HG03280 (cell line): ENCODE measurements around the gene GLIS1.

ENCODE experiments used
- ATAC-seq: cut with Tn5 transposase; IDR thresholded peaks from one replicate; pipeline ENCODE4 v1.9.1; 2021; ENCODE audit warnings: mild to moderate bottlenecking, moderate library complexity; ENCODE audit not compliant: unreplicated experiment

Gene GLIS1

DNA sequence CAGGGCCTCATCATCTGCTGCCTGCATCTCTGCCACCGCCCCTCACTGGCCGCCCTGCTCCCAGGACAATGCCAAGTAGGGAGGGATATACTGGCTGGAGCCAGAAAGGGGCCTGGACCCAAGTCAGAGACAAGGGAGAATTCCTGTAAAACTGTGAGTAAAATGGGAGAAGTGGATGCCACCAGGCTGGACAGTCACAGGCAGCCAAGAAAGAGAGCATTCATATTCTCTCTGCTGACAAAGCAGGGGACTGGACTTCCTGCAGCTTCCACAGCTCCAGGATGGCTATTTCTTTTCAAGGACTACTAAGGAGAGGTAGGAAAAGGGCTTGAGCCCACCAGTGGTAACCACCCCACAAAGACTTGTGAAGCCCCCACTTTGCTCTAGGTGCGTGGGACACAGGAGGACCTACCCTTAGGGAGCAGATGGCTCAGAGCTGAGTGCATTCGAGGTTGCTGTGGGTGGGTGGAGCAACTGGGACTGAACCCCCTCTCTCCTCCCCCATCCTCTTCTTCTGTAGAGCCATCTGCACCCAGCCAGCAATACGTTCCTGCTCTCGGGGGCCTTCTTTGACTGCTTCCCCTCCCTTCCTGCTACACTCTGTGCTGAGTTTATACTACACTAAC lies 57.5 kb downstream of the GLIS1 start:
- ATAC-seq: no peak

GRCh38 chr1:53680868-53681267 lies 58.1 kb downstream of the GLIS1 start:
- no peak for ATAC-seq

DNA sequence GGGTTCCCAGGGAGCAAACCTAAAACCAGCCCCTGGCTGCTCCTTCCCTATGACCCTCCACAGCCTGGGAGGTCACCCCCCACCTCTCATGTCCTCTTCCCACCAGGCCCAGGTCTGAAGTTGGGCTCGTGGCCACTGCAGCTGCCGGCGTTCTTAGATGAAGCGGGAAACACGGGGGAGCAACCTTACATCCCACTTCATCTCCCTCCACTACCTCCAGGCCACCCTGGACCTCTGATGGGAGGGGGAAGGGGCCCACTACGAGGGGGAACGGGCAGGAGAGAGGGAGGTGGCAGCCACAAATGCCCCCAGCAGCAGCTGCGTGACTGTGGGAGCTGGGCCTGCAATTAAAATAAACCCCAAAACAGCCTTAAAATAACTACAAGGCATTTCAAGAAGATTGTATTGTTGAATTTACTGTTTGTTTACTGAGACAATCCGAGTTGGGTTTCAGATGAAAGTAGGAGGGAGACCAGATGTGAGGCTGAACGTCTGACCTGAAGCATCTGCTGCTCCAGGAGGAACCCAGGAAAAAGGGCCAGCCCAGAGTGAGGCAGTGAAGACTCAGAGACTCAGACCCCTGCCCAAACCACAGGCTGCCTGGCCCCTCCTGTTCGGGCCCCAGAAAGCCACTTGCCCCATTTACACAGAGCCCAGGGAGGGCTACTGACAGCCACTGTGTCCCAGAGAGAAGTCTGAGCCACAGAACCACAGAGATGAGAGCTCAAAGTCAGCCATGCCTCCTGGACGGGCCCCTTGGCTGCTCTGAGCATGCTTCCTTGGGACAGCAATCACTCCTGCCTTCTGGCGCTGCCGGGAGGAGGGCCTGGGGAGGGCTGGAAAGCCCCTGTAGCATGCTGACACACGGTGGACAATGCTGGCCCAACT lies 59.8 kb downstream of the GLIS1 start:
- no peak for ATAC-seq

DNA sequence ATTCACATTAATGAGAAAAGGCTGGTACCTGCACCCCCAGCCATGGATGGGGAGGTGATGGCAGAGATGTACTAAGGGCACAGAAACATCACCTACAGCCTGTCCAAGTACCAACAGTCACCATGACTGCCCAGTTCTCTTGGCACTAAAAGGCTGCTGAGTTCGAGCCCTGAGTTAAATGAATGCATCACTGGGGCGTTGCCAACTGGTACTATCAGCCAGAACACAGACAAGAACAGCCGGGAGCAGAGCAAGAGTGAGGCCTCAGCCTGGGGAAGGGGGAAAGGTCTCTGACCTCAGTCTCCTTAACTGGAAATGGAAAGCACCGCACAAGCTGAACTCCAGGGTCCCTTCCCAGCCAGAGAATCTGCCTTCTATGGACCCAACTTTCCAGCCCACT lies 60.5 kb downstream of the GLIS1 start:
- no peak for ATAC-seq

DNA sequence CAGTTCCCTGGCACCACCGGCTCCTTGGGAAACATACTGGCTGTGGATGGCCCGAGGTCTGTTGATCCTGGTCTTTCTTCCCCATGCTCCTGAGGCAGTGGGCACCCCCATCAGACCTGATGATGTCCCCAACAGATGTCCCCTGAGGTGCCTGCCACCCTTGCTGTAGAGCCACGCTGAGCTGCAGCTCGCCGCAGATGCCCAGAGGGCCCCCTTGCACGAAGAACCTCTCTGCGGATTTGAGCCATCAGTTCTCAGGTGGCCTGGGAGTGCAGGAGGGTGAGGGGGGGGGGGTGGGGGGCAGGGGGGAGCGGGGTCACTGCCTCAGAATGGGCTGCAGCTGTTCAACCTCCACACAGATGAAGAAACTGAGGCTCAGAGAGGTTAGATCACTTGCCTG lies 60.9 kb downstream of the GLIS1 start:
- no peak for ATAC-seq

- no peak for ATAC-seq
Measured at GRCh38 chr1:53677486-53677885, 61.5 kb downstream of the GLIS1 start.

GRCh38 chr1:53672785-53673184 lies 66.2 kb downstream of the GLIS1 start:
- no peak for ATAC-seq

GRCh38 chr1:53672243-53672642 lies 66.7 kb downstream of the GLIS1 start:
- ATAC-seq: no peak

DNA sequence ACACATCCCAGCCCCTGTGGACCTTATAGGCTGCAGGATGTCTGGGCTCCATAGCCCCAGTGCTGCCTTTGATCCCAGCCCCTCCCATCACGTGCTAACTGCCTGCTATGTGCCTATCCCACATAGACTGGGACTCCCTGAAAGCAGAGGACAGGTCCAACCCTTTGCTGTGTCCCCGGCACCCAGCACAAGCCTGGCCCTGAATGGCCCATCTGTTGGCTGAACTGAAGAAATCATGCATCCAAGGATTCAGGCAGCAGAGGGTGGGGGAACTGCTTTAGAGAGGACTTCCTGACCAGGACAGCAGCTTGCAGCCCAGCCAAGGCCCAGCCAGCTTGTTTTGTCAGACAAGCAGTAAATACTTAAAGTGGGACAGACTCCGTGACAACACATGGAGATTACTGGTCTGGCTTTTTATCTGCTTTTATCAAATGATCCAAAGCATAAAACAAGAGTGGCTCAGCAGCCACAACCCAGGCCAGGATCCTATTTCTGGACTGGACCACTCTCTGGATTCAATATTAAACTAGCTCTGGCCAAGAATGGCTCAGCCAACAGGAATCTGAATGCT lies 69.3 kb downstream of the GLIS1 start:
- ATAC-seq: no peak

DNA sequence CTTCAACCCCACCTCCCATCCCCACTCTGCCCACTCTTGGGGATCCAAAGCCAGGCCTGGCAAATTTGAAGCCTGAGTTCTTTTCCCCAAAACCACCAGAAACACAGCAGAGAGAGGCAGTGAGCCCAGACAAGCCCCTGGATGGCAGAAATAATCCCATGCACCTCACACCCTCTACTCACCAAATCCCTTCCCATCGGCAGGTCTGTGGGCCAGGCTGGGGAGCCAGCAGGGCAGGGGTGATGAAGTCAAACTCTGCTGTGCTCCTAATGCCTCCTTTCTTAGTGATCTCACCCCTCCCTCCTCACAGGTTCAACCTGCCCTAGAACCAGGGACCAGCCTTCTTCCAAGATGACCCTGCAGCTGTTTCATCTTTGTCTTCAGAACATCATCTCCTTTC lies 72.4 kb downstream of the GLIS1 start:
- ATAC-seq: no peak

DNA sequence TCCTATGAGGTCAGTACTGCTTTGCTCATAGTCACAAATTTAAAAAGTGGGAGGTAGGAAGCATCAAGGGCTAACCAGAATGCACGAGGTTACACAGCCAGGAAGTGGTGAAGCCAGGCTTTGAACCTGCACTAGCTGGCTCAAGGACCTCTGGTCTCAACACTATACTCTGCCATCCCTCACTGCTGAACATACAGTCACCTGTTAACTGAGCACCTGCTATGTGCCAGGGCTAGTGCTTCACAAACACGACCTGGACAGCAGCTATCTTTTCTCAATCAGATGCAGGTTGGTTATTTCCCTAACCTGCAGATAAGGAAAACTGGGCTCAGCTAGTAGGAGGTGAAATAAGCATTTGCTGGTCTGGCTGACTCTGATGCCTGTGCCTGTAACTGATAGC lies 73.0 kb downstream of the GLIS1 start:
- no peak for ATAC-seq

GRCh38 chr1:53663529-53664300 lies 75.2 kb downstream of the GLIS1 start:
- ATAC-seq: no peak

GRCh38 chr1:53662951-53663350 lies 76.0 kb downstream of the GLIS1 start:
- no peak for ATAC-seq

DNA sequence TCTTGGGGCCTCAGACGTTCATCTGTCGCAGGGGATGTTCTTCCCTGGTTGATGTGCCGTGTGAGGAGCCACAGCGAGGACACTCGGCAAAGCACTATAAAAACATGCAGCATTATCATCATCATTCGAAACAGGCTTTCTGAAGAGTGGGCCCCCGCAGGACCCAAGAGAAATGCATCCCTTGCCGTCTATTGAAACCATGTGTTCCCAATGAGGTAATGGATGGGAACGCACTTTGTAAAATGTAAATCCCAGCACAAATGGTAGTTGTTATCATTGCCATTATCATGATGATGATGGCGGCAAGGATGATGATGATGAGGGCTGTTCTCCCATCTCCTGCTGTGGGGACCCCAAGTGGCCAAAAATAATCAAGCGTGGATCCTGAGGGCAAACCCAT lies 76.8 kb downstream of the GLIS1 start:
- ATAC-seq: no peak

DNA sequence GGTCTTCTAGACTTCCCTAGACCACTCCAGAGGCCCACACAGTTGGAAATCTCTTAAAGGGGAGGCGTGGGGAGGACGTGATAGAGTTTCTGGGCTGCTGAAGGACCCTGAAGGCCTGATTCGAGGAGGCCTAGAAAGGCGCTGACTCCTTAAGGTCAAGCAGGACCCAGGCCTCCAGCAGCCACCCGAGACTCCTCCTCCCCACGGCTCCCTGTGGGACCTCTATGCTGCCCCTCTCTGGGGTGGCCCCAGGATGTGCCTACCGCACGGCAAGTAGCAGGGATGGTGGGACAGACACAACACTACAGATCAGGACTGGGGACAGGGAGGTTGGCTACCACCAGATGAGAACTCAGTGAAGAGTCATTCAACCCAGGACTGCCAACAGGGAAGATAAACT lies 77.5 kb downstream of the GLIS1 start:
- ATAC-seq: no peak

DNA sequence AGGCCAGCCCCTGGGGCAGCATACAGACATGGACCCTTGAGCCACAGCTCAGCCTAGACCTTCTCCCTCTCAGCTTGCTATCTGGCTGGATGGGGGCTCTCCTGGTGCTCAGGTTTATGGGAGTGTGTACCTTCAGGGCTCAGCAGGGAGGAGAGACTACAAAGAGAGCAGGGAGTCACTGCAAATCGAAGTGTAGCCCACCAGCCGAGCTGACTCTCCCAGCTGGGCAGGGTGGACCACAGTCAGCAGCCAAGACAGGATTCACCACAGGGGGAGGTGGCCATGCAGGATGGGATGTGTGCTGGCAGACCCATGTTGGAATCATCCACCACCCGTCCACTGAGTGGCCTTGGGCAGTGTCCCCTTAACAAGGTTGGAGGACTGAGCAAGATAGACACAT lies 78.3 kb downstream of the GLIS1 start:
- no peak for ATAC-seq

DNA sequence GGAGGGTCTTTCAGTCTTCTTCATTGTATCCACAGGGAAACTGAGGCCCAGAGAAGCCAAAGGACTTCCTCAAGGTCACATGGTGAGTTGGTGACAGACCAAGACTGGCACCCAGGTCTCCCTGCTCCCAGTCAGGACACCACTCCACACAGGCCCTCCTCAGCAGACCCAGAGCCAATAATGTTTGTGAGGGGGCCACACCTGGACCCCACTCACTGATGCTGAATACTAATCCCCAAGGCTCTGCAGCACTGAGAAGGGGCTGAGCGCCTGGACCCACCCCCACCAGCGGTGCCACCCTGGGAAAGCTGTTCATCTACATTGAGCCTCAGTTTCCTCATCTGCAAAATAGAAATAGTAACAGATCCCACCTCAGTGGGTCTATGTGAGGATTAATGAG lies 79.5 kb downstream of the GLIS1 start:
- ATAC-seq: no peak

DNA sequence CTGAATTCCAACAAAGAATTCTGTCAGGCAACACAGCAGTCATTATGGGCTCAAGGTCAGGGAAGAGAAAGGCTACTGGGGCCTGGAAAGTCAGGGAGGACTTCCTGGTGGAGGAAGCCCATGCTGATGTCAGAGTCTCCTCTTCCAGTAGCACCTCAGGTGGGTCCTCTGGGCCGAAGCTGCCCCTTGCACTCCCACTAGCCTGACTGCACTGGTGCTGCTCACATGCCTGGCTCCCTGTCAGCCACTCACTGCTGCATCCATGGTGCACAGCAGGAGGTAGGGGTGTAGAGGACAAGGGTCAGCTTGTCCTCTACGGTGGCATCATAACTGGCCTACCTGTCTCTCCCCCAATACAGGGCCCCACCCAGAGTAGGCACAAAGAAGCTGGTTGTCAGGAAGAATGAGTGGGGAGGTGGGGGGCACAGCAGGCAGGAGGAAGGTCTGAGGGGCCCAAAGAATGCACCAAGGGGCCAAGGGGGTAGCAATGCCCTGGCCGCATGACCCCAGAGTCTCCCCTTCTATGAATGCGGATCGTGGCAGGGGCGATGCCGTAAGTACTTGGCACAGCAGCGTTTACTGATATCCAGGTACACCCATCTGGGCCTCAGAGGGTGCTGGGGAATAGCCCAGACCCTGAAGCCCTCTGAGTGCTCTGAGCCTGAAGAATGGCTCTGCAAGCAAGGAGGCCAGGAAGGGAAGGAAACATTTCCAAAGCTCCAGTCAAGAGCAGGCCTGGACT lies 80.3 kb downstream of the GLIS1 start:
- ATAC-seq: no peak

GRCh38 chr1:53657891-53658396 lies 81.0 kb downstream of the GLIS1 start:
- no peak for ATAC-seq

GRCh38 chr1:53657531-53657805 lies 81.5 kb downstream of the GLIS1 start:
- no peak for ATAC-seq
